ENCODE results near the gene DHFR2. TPM values are rescaled to one million over a fixed set of nuclear protein-coding genes. Genes with fewer than 3 reads are reported as not detected.

Gene DHFR2
- total and polyA plus RNA-seq, 10 of the 15 experiments (the other 5 are each of a cell fraction or from before 2014, with no cell fraction given): 1.8 to 5.6 (median 4.4) TPM

DNA sequence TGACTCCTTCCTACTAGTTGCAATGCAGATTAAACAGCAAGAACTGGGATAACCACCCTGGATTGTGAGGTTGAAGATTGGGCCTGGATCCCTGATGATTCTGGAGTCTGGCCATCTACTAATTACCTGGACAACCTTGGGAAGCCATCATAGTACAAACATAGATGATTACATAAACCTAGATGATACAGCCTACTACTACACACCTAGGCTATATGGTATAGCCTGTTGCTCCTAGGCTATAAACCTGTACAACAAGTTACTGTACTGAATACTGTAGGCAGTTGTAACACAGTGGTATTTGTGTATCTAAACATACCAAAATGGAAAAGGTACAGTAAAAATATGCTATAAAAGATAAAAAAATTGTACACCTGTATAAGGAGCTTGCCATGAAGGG lies 48.1 kb upstream of the DHFR2 start:
- DNase-seq (ENCODE audit: low read depth, low spot score) (no peak), FAIRE-seq (no peak), ATAC-seq (no peak)
- TF ChIP-seq SMC3 (IDR thresholded peaks at IDR 0.05; ENCODE audit: borderline replicate concordance, low read length) (no peak), NR2C1 (IDR thresholded peaks at IDR 0.05) (no peak), MYB (IDR thresholded peaks at IDR 0.05; ENCODE audit: borderline replicate concordance, low read depth, low read length) (no peak), BMI1 (IDR thresholded peaks at IDR 0.05; ENCODE audit: borderline replicate concordance) (no peak), CEBPB (IDR thresholded peaks at IDR 0.05; ENCODE audit: borderline replicate concordance in 1 of 2, low read depth in 2 of 2, low read length in 2 of 2) (no peak), CBX3 (IDR thresholded peaks at IDR 0.05; ENCODE audit: borderline replicate concordance, low read depth) (no peak), ZNF622 (IDR thresholded peaks at IDR 0.05) (no peak), GABPA (IDR thresholded peaks at IDR 0.05; ENCODE audit: low read depth) (no peak), GATAD2B (conservative IDR thresholded peaks at IDR 0.05; ENCODE audit: low read depth) (no peak), CBX5 (IDR thresholded peaks at IDR 0.05; ENCODE audit: low read depth) (no peak), PAX5 (IDR thresholded peaks at IDR 0.05; ENCODE audit: borderline replicate concordance, low read depth, low read length) (no peak), CREM (IDR thresholded peaks at IDR 0.05; ENCODE audit: low read depth) (no peak), SRF (IDR thresholded peaks at IDR 0.05; ENCODE audit: low read depth in 2 of 2, low read length in 2 of 2) (no peak), SMAD1 (IDR thresholded peaks at IDR 0.05; ENCODE audit: low read depth, partially characterized antibody) (no peak), SUPT20H (IDR thresholded peaks at IDR 0.05; ENCODE audit: borderline replicate concordance, control insufficient read depth, low read depth, low read length) (no peak), NFXL1 (IDR thresholded peaks at IDR 0.05; ENCODE audit: borderline replicate concordance) (no peak)
- TF ChIP-seq, protein P1, sequence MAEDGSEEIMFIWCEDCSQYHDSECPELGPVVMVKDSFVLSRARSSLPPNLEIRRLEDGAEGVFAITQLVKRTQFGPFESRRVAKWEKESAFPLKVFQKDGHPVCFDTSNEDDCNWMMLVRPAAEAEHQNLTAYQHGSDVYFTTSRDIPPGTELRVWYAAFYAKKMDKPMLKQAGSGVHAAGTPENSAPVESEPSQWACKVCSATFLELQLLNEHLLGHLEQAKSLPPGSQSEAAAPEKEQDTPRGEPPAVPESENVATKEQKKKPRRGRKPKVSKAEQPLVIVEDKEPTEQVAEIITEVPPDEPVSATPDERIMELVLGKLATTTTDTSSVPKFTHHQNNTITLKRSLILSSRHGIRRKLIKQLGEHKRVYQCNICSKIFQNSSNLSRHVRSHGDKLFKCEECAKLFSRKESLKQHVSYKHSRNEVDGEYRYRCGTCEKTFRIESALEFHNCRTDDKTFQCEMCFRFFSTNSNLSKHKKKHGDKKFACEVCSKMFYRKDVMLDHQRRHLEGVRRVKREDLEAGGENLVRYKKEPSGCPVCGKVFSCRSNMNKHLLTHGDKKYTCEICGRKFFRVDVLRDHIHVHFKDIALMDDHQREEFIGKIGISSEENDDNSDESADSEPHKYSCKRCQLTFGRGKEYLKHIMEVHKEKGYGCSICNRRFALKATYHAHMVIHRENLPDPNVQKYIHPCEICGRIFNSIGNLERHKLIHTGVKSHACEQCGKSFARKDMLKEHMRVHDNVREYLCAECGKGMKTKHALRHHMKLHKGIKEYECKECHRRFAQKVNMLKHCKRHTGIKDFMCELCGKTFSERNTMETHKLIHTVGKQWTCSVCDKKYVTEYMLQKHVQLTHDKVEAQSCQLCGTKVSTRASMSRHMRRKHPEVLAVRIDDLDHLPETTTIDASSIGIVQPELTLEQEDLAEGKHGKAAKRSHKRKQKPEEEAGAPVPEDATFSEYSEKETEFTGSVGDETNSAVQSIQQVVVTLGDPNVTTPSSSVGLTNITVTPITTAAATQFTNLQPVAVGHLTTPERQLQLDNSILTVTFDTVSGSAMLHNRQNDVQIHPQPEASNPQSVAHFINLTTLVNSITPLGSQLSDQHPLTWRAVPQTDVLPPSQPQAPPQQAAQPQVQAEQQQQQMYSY (CRISPR knock-in tag; IDR thresholded peaks at IDR 0.05): no peak
- TF ChIP-seq, protein P2, sequence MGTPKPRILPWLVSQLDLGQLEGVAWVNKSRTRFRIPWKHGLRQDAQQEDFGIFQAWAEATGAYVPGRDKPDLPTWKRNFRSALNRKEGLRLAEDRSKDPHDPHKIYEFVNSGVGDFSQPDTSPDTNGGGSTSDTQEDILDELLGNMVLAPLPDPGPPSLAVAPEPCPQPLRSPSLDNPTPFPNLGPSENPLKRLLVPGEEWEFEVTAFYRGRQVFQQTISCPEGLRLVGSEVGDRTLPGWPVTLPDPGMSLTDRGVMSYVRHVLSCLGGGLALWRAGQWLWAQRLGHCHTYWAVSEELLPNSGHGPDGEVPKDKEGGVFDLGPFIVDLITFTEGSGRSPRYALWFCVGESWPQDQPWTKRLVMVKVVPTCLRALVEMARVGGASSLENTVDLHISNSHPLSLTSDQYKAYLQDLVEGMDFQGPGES (IDR thresholded peaks at IDR 0.05): no peak
- TF ChIP-seq, protein P3, sequence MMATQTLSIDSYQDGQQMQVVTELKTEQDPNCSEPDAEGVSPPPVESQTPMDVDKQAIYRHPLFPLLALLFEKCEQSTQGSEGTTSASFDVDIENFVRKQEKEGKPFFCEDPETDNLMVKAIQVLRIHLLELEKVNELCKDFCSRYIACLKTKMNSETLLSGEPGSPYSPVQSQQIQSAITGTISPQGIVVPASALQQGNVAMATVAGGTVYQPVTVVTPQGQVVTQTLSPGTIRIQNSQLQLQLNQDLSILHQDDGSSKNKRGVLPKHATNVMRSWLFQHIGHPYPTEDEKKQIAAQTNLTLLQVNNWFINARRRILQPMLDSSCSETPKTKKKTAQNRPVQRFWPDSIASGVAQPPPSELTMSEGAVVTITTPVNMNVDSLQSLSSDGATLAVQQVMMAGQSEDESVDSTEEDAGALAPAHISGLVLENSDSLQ (IDR thresholded peaks at IDR 0.05): no peak
- no peak overlapping the region for H2AFZ ChIP-seq (ENCODE audit: control insufficient read depth, low read depth, low read length)
- no peak overlapping the region for H3K4me3 ChIP-seq
- POLR2A ChIA-PET: no interaction called here
- CTCF ChIA-PET: no interaction called here
- H3K27me3 ChIP-seq (replicated peaks in 1 of 2; ENCODE audit: control insufficient read depth in 2 of 2, insufficient read depth in 2 of 2, low read length in 1 of 2): no peaks in the 10 kb centered on the region
- no peaks in the 10 kb centered on the region for H3K79me2 ChIP-seq (ENCODE audit: control insufficient read depth, insufficient read depth, low read length)
- SMC1A ChIA-PET (ENCODE audit: uncharacterized antibody, unreplicated experiment): no interaction called here
- RAD21 ChIA-PET (ENCODE audit: unreplicated experiment): interaction anchor here (1.3 kb wide), 1 partner anchor 9 kb away, joined by 5 read pairs; no protein-coding TSS in a partner anchor
- H3K27ac ChIP-seq (ENCODE audit: control insufficient read depth, insufficient read depth): no peak overlapping the region
- H3K9ac ChIP-seq (ENCODE audit: control insufficient read depth, insufficient read depth, low read length): no peak overlapping the region
- no peak overlapping the region for H3K4me2 ChIP-seq (ENCODE audit: control insufficient read depth, insufficient read depth)
- peaks cover 2 to 15% of the 10 kb centered on the region in 2 experiments; a peak in 3 of 4 replicates for H3K36me3 ChIP-seq (ENCODE audit: control insufficient read depth in 2 of 2, insufficient read depth in 2 of 2, low read length in 1 of 2)
- in situ Hi-C loops (cut with MboI) (no loop called here), intact Hi-C loops (cut with micrococcal nuclease; ENCODE audit: unreplicated experiment) (no loop called here)
- H3K9me3 ChIP-seq (replicated peaks; ENCODE audit: control insufficient read depth, insufficient read depth, low read length): no peaks in the 10 kb centered on the region
- no peaks in the 10 kb centered on the region for H4K20me1 ChIP-seq (ENCODE audit: control insufficient read depth, insufficient read depth)
- no TSS peak for BruUV-seq (replicated peaks)
- no peaks in the 10 kb centered on the region for H3K4me1 ChIP-seq (ENCODE audit: control insufficient read depth, insufficient read depth, low read length)
